ENCODE results near the gene ATP10A.

ATP10A gene

GRCh38 chr15:25715536-25716413 lies 147.4 kb downstream of the ATP10A start:
- DNase-seq (ENCODE audit: low spot score) = no peak
- no peak for TF ChIP-seq CTCF (IDR thresholded peaks at IDR 0.05; ENCODE audit: extremely low read depth, missing control alignments)

- DNase-seq (ENCODE audit: low spot score) = no peak
- no peak for TF ChIP-seq CTCF (IDR thresholded peaks at IDR 0.05; ENCODE audit: extremely low read depth, missing control alignments)
Observed at GRCh38 chr15:25714538-25714840, 148.6 kb downstream of the ATP10A start.

GRCh38 chr15:25713736-25714537 lies 149.2 kb downstream of the ATP10A start:
- DNase-seq (ENCODE audit: low spot score) = no peak
- no peak for TF ChIP-seq CTCF (IDR thresholded peaks at IDR 0.05; ENCODE audit: extremely low read depth, missing control alignments)

GRCh38 chr15:25712961-25713355 lies 150.2 kb downstream of the ATP10A start:
- TF ChIP-seq CTCF (IDR thresholded peaks at IDR 0.05; ENCODE audit: extremely low read depth, missing control alignments) = no peak
- no peak for DNase-seq (ENCODE audit: low spot score)

- no peak for DNase-seq (ENCODE audit: low spot score)
- TF ChIP-seq CTCF (IDR thresholded peaks at IDR 0.05; ENCODE audit: extremely low read depth, missing control alignments) = no peak
Observed at GRCh38 chr15:25712192-25712960, 150.8 kb downstream of the ATP10A start.

- no peak for TF ChIP-seq CTCF (IDR thresholded peaks at IDR 0.05; ENCODE audit: extremely low read depth, missing control alignments)
- no peak for DNase-seq (ENCODE audit: low spot score)
Observed at GRCh38 chr15:25711691-25712090, 151.4 kb downstream of the ATP10A start.
